ENCODE data around the gene KLHL29.

Gene KLHL29

GRCh38 chr2:23690421-23691105, 305.6 kb downstream of the KLHL29 start:
- DNase-seq, result no peak

GRCh38 chr2:23691106-23691470, 306.1 kb downstream of the KLHL29 start:
- DNase-seq, result no peak

- DNase-seq, result no peak
Measured at GRCh38 chr2:23691565-23691964, 306.6 kb downstream of the KLHL29 start.

- DNase-seq, result no peak
Measured at GRCh38 chr2:23692263-23692662, 307.3 kb downstream of the KLHL29 start.

- no peak for DNase-seq
Measured at GRCh38 chr2:23692851-23693605, 308.0 kb downstream of the KLHL29 start.

GRCh38 chr2:23693606-23693951, 308.6 kb downstream of the KLHL29 start:
- no peak for DNase-seq

GRCh38 chr2:23694058-23695045, 309.4 kb downstream of the KLHL29 start:
- no peak for DNase-seq

- no peak for DNase-seq
Measured at GRCh38 chr2:23695214-23695889, 310.4 kb downstream of the KLHL29 start.

GRCh38 chr2:23695890-23696751, 311.1 kb downstream of the KLHL29 start:
- no peak for DNase-seq

- no peak for DNase-seq
Measured at GRCh38 chr2:23696752-23697045, 311.7 kb downstream of the KLHL29 start.

- DNase-seq, result no peak
Measured at GRCh38 chr2:23697256-23698075, 312.5 kb downstream of the KLHL29 start.

GRCh38 chr2:23698116-23698693, 313.2 kb downstream of the KLHL29 start:
- DNase-seq, result no peak

- no peak for DNase-seq
Measured at GRCh38 chr2:23698721-23699579, 314.0 kb downstream of the KLHL29 start.

- no peak for DNase-seq
Measured at GRCh38 chr2:23699580-23699925, 314.6 kb downstream of the KLHL29 start.

- DNase-seq, result no peak
Measured at GRCh38 chr2:23700627-23701026, 315.6 kb downstream of the KLHL29 start.

GRCh38 chr2:23703037-23703582, 318.1 kb downstream of the KLHL29 start:
- no peak for DNase-seq

GRCh38 chr2:23703583-23704385, 318.8 kb downstream of the KLHL29 start:
- no peak for DNase-seq

- no peak for DNase-seq
Measured at GRCh38 chr2:23705771-23706612, 321.0 kb downstream of the KLHL29 start.

Measured in stimulated activated CD4-positive, alpha-beta T cell treated with anti-CD3 and anti-CD28 coated beads, Interleukin-12 subunit alpha, Interleukin-12 subunit beta, amount 100 ng/mL, for 4 hours (primary cell).